ENCODE results near the gene SULT1C4. TPM values are rescaled to one million over a fixed set of nuclear protein-coding genes. Genes with fewer than 3 reads are reported as not detected.

The SULT1C4 gene
- total RNA-seq, 4 donors from 2014 or later = 3.2 to 9.2 (median 7.5) TPM

- DNase-seq = no peak
- Histone ChIP-seq H3K36me3 (no peaks in the 10 kb centered on the region), H3K27me3 (no peaks in the 10 kb centered on the region), H3K27ac (no peak overlapping the region), H3K4me1 (peaks cover 4 to 7% of the 10 kb centered on the region in 2 donors), H3K9me3 (no peaks in the 10 kb centered on the region), H3K4me3 (replicated peaks in 1 of 3) (no peak overlapping the region)
- intact Hi-C loops (cut with DNase I) = no loop called here
- TF ChIP-seq CTCF (IDR thresholded peaks at IDR 0.05) (no peak), POLR2A (IDR thresholded peaks at IDR 0.05) (no peak)
- WGBS, 2 donors = 65 to 70% methylated on average over 4 of the region's 4 CpGs
Measured at GRCh38 chr2:108382196-108382595, 4.4 kb downstream of the SULT1C4 start.

GRCh38 chr2:108383146-108383830 is 5.5 kb downstream of the SULT1C4 start:
- WGBS, 2 donors = 95 to 97% methylated on average over 4 of the region's 4 CpGs
- Histone ChIP-seq H3K27ac (no peak overlapping the region), H3K9me3 (no peaks in the 10 kb centered on the region), H3K36me3 (no peaks in the 10 kb centered on the region), H3K27me3 (no peaks in the 10 kb centered on the region), H3K4me1 (no peaks in the 10 kb centered on the region), H3K4me3 (replicated peaks in 1 of 3) (no peak overlapping the region)
- intact Hi-C loops (cut with DNase I) = no loop called here
- no peak for TF ChIP-seq CTCF (IDR thresholded peaks at IDR 0.05)
- TF ChIP-seq POLR2A (IDR thresholded peaks at IDR 0.05) = no peak
- no peak for DNase-seq

GRCh38 chr2:108384662-108385393 is 7.1 kb downstream of the SULT1C4 start:
- no peaks in the 10 kb centered on the region for H3K36me3 ChIP-seq
- no peak overlapping the region for H3K27ac ChIP-seq
- intact Hi-C loops (cut with DNase I) = no loop called here
- WGBS, 2 donors = 84 to 87% methylated on average over 5 of the region's 5 CpGs
- no peaks in the 10 kb centered on the region for H3K4me1 ChIP-seq
- TF ChIP-seq POLR2A (IDR thresholded peaks at IDR 0.05) (no peak), CTCF (IDR thresholded peaks at IDR 0.05) (no peak)
- H3K9me3 ChIP-seq = no peaks in the 10 kb centered on the region
- H3K27me3 ChIP-seq = no peaks in the 10 kb centered on the region
- DNase-seq = no peak
- H3K4me3 ChIP-seq (replicated peaks in 1 of 3) = no peak overlapping the region

GRCh38 chr2:108385411-108386071 is 7.8 kb downstream of the SULT1C4 start:
- Histone ChIP-seq H3K27ac (no peak overlapping the region), H3K36me3 (no peaks in the 10 kb centered on the region), H3K9me3 (no peaks in the 10 kb centered on the region), H3K4me3 (replicated peaks in 1 of 3) (no peak overlapping the region), H3K27me3 (no peaks in the 10 kb centered on the region), H3K4me1 (no peaks in the 10 kb centered on the region)
- intact Hi-C loops (cut with DNase I) = no loop called here
- no peak for TF ChIP-seq CTCF (IDR thresholded peaks at IDR 0.05)
- TF ChIP-seq POLR2A (IDR thresholded peaks at IDR 0.05) = no peak
- no peak for DNase-seq
- WGBS, 2 donors = 86 to 88% methylated on average over 5 of the region's 5 CpGs

- 96 to 97% methylated on average over 9 of the region's 9 CpGs for WGBS, 2 donors
- no peak for DNase-seq
- intact Hi-C loops (cut with DNase I) = no loop called here
- H3K4me1 ChIP-seq = no peaks in the 10 kb centered on the region
- no peak overlapping the region for H3K4me3 ChIP-seq (replicated peaks in 1 of 3)
- H3K9me3 ChIP-seq = no peaks in the 10 kb centered on the region
- no peak for TF ChIP-seq CTCF (IDR thresholded peaks at IDR 0.05)
- no peak for TF ChIP-seq POLR2A (IDR thresholded peaks at IDR 0.05)
- no peaks in the 10 kb centered on the region for H3K27me3 ChIP-seq
- no peaks in the 10 kb centered on the region for H3K36me3 ChIP-seq
- H3K27ac ChIP-seq = no peak overlapping the region
Measured at GRCh38 chr2:108388045-108388444, 10.3 kb downstream of the SULT1C4 start.

Measured in thyroid gland (tissue), 4 donors.